ENCODE results near the gene PDE8B.

PDE8B gene

DNA sequence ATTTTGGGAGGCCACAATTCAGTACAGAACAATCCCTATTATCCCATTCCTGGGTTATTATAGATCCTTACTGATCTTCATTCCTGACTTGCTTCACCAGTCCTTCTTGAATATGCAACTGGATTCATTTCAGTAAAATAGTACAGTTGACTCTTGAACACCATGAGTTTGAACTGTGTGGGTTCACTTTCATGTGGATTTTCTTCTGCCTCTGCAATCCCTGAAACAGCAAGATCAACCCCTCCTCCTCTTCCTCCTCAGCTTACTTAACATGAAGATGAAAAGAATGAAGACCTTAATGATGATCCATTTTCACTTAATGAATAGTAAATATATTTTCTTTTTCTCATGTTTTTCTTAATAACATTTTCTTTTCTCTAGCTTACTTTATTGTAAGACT is 8.3 kb upstream of the PDE8B start:
- TF ChIP-seq EZH2phosphoT487 (IDR thresholded peaks at IDR 0.05; ENCODE audit: low read length) (no peak), EZH2 (optimal IDR thresholded peaks at IDR 0.05; ENCODE audit: low read depth, low read length) (no peak)
- TF ChIP-seq, protein P1, sequence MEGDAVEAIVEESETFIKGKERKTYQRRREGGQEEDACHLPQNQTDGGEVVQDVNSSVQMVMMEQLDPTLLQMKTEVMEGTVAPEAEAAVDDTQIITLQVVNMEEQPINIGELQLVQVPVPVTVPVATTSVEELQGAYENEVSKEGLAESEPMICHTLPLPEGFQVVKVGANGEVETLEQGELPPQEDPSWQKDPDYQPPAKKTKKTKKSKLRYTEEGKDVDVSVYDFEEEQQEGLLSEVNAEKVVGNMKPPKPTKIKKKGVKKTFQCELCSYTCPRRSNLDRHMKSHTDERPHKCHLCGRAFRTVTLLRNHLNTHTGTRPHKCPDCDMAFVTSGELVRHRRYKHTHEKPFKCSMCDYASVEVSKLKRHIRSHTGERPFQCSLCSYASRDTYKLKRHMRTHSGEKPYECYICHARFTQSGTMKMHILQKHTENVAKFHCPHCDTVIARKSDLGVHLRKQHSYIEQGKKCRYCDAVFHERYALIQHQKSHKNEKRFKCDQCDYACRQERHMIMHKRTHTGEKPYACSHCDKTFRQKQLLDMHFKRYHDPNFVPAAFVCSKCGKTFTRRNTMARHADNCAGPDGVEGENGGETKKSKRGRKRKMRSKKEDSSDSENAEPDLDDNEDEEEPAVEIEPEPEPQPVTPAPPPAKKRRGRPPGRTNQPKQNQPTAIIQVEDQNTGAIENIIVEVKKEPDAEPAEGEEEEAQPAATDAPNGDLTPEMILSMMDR (IDR thresholded peaks at IDR 0.05; ENCODE audit: low read length): no peak
- no peaks in the 10 kb centered on the region for H3F3A ChIP-seq (ENCODE audit: insufficient read depth, low read length)
- no peaks in the 10 kb centered on the region for H4K20me1 ChIP-seq (ENCODE audit: insufficient read depth, low read length)
- no peak for DNase-seq
- H3K4me2 ChIP-seq (ENCODE audit: low read depth, low read length): no peak overlapping the region
- H2AFZ ChIP-seq (ENCODE audit: low read length): no peak overlapping the region
- H3K9me2 ChIP-seq (replicated peaks; ENCODE audit: insufficient read depth, low read length): no peaks in the 10 kb centered on the region
- H3K79me2 ChIP-seq (ENCODE audit: low read length): no peaks in the 10 kb centered on the region
- H3K27me3 ChIP-seq (replicated peaks; ENCODE audit: insufficient read depth, low read length): no peaks in the 10 kb centered on the region
- no peaks in the 10 kb centered on the region for H3K4me1 ChIP-seq (ENCODE audit: low read length)
- no peak overlapping the region for H3K9ac ChIP-seq (ENCODE audit: low read length)
- no peak overlapping the region for H3K27ac ChIP-seq (ENCODE audit: low read length)
- H3K36me3 ChIP-seq (replicated peaks; ENCODE audit: insufficient read depth, low read length): no peaks in the 10 kb centered on the region
- no peaks in the 10 kb centered on the region for H3K9me3 ChIP-seq (replicated peaks; ENCODE audit: insufficient read depth, low read length)
- no peak overlapping the region for H3K4me3 ChIP-seq (ENCODE audit: low read length)

DNA sequence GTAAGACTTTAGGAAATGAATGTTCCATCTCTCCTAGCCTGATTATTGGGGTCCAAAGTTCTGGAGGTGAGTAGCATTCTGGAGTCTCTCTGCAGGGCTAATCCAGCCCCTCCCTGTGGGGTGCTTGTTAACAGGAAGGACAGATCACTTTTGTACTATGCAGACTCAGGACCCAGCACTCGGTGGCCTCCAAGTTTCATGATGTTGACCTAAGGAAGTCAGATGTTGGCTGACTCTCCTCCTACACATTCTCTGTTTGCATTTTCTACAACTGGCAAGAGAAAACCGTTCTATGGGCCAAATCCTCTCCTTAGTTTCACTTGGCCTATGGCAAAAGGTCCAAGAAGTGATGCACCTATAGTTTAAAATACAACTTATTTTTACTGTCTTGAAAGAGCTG is 5.5 kb upstream of the PDE8B start:
- DNase-seq: no peak
- Histone ChIP-seq H3K9ac (ENCODE audit: low read length) (no peak overlapping the region), H3K4me2 (ENCODE audit: low read depth, low read length) (no peak overlapping the region), H3K27ac (ENCODE audit: low read length) (no peak overlapping the region), H3K4me1 (ENCODE audit: low read length) (no peaks in the 10 kb centered on the region), H3K36me3 (replicated peaks; ENCODE audit: insufficient read depth, low read length) (no peaks in the 10 kb centered on the region), H4K20me1 (ENCODE audit: insufficient read depth, low read length) (no peaks in the 10 kb centered on the region), H2AFZ (ENCODE audit: low read length) (no peak overlapping the region), H3K79me2 (ENCODE audit: low read length) (no peaks in the 10 kb centered on the region), H3F3A (ENCODE audit: insufficient read depth, low read length) (no peaks in the 10 kb centered on the region), H3K9me3 (replicated peaks; ENCODE audit: insufficient read depth, low read length) (no peaks in the 10 kb centered on the region), H3K9me2 (replicated peaks; ENCODE audit: insufficient read depth, low read length) (no peaks in the 10 kb centered on the region), H3K27me3 (replicated peaks; ENCODE audit: insufficient read depth, low read length) (0 out of 2 replicates have a peak, but pooled peaks cover 4% of the 10 kb centered on the region), H3K4me3 (ENCODE audit: low read length) (no peak overlapping the region)
- TF ChIP-seq EZH2phosphoT487 (IDR thresholded peaks at IDR 0.05; ENCODE audit: low read length) (no peak), EZH2 (optimal IDR thresholded peaks at IDR 0.05; ENCODE audit: low read depth, low read length) (no peak)
- TF ChIP-seq, protein P1 (IDR thresholded peaks at IDR 0.05; ENCODE audit: low read length): no peak

DNA sequence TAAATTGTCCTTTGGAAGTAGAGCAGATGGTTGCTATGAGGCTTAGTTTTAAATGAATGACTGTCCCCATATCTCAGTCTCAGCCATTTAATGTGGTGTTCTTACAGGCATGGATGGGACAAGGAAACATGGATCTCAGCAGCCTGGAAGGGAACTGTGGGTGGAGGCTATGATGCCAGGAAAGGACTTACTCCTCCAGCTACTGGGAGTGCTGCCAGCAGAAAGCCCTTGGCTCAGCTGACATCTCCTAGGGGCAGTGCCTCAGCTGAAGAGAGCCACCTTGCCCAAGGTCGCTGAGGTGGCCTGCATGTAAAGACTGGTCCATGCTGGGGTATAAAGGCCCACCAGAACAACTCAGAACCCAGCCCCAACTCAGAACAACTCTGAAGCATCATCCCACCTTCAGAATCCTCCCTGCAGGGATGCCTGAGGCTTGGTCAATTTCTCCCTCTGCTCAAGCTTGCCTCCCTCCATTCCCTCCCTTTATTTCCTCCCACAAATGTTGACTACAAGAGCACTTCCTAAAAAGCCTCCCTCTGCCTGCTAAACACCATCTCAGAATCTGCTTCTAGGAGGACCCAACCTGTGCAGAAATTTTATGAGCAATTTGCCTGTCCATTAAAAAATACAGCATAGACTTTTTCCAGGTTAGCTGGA is 1.8 kb upstream of the PDE8B start:
- Histone ChIP-seq H3K79me2 (ENCODE audit: low read length) (no peaks in the 10 kb centered on the region), H3K4me2 (ENCODE audit: low read depth, low read length) (no peak overlapping the region), H3F3A (ENCODE audit: insufficient read depth, low read length) (no peaks in the 10 kb centered on the region), H2AFZ (ENCODE audit: low read length) (no peak overlapping the region), H3K9me2 (replicated peaks; ENCODE audit: insufficient read depth, low read length) (no peaks in the 10 kb centered on the region), H3K27ac (ENCODE audit: low read length) (no peak overlapping the region), H3K36me3 (replicated peaks; ENCODE audit: insufficient read depth, low read length) (no peaks in the 10 kb centered on the region), H4K20me1 (ENCODE audit: insufficient read depth, low read length) (no peaks in the 10 kb centered on the region), H3K4me3 (ENCODE audit: low read length) (no peak overlapping the region), H3K27me3 (replicated peaks; ENCODE audit: insufficient read depth, low read length) (peaks cover 4% of the 10 kb centered on the region; the same call in 1 of the 2 replicates), H3K9me3 (replicated peaks; ENCODE audit: insufficient read depth, low read length) (no peaks in the 10 kb centered on the region), H3K9ac (ENCODE audit: low read length) (no peak overlapping the region), H3K4me1 (ENCODE audit: low read length) (no peaks in the 10 kb centered on the region)
- TF ChIP-seq, protein P1 (IDR thresholded peaks at IDR 0.05; ENCODE audit: low read length): no peak
- TF ChIP-seq EZH2 (optimal IDR thresholded peaks at IDR 0.05; ENCODE audit: low read depth, low read length): no peak
- TF ChIP-seq EZH2phosphoT487 (IDR thresholded peaks at IDR 0.05; ENCODE audit: low read length): no peak
- DNase-seq: no peak

Measured in MM.1S (cell line).